Fibroblast of villous mesenchyme (primary cell): Measurements from ENCODE around the gene MAPT. TPM values are rescaled to one million over a fixed set of nuclear protein-coding genes. Genes with fewer than 3 reads are reported as not detected.
"Not testable (repeated sequence)": the region's sequence is repeated elsewhere in the genome, so short reads cannot be mapped to it uniquely, and the experiment has no call there.

Experiments
- DNase-seq: peaks from one replicate; pipeline ENCODE4 v3.0.0-alpha.2; 2010; ENCODE audit warnings: low read depth
- H3K4me3 ChIP-seq: 2 replicates; pipeline ENCODE4 v1.5.1; 2011; ENCODE audit warnings: low read depth, mild to moderate bottlenecking, low read length
- total RNA-seq: library from RNA; depleted of rRNA; stranded (reverse); fragments of >200 nt; gene quantifications from 2 replicates; pipeline ENCODE4 v1.2.3, GENCODE V29; 2012
- TF ChIP-seq, protein P1 (sequence below): IDR thresholded peaks from 2 replicates; pipeline ENCODE4 v1.5.1; 2012; ENCODE audit warnings: low read depth, mild to moderate bottlenecking, low read length; ENCODE audit not compliant: insufficient read depth

The MAPT gene
- total RNA-seq, 1 donor: not detected

- DNase-seq: no peak
- no peak overlapping the region for H3K4me3 ChIP-seq
- TF ChIP-seq, protein P1, sequence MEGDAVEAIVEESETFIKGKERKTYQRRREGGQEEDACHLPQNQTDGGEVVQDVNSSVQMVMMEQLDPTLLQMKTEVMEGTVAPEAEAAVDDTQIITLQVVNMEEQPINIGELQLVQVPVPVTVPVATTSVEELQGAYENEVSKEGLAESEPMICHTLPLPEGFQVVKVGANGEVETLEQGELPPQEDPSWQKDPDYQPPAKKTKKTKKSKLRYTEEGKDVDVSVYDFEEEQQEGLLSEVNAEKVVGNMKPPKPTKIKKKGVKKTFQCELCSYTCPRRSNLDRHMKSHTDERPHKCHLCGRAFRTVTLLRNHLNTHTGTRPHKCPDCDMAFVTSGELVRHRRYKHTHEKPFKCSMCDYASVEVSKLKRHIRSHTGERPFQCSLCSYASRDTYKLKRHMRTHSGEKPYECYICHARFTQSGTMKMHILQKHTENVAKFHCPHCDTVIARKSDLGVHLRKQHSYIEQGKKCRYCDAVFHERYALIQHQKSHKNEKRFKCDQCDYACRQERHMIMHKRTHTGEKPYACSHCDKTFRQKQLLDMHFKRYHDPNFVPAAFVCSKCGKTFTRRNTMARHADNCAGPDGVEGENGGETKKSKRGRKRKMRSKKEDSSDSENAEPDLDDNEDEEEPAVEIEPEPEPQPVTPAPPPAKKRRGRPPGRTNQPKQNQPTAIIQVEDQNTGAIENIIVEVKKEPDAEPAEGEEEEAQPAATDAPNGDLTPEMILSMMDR: no peak
These were observed 33.2 kb upstream of the MAPT start for GRCh38 chr17:45861165-45861564.

DNA sequence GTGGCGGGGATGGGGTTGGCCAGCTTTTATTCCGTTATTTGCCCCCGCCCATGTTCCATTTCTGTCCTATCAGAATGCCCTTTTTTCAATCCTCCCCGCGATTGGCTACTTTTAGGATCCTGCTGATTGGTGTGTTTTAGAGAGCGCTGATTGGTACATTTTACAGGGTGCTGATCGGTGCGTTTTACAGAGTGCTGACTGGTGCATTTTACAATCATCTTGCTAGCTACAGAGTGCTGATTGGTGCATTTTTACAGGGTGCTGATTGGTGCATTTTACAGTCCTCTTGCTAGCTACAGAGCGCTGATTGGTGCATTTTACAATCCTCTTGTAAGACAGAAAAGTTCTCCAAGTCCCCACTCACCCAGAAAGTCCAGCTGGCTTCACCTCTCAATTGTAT lies 32.2 kb upstream of the MAPT start:
- not testable (repeated sequence) for DNase-seq, H3K4me3 ChIP-seq

- no peak for DNase-seq
- H3K4me3 ChIP-seq: no peak overlapping the region
- TF ChIP-seq, protein P1: no peak
These were observed 30.3 kb upstream of the MAPT start for GRCh38 chr17:45863857-45864654.

- H3K4me3 ChIP-seq: no peak overlapping the region
- TF ChIP-seq, protein P1: no peak
- no peak for DNase-seq
These were observed 27.2 kb upstream of the MAPT start for GRCh38 chr17:45867171-45867570.

DNA sequence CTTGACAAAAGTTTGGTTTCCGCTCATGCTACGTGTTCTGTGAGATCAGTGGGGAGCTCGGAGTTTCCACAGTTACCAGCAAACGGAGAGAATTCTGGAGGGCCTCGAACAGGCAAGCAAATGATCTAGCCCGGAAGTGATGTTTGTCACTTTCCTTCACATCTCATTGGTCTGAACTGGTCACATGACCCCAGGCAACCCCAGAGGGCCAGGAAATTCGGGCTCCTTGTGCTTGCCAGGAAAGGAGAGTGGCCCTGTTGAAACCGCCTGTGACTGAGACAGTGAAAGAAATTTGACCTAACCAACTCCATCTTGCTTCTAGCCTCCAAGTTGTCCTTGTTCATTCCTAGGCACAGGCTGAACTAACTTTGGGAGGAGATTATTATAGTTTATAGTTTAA lies 26.7 kb upstream of the MAPT start:
- no peak for DNase-seq
- H3K4me3 ChIP-seq: no peak overlapping the region
- TF ChIP-seq, protein P1: no peak

DNA sequence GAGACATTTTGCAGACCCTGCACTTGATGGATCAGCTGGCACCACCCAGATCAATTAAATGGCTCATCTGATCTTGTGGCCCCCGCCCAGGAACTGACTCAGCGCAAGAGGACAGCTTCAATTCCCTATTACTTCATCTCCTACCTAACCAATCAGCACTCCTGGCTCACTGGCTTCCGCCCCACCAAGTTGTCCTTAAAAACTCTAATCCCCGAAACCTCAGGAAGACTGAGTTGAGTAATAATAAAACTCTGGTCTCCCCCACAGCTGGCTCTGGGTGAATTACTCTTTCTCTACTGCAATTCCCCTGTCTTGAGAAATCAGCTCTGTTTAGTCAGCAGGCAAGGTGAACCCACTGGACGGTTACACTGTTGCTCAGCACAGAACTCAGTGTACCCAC lies 26.1 kb upstream of the MAPT start:
- DNase-seq: peak; percentile 29

GRCh38 chr17:45869676-45870341 lies 24.5 kb upstream of the MAPT start:
- DNase-seq: no peak
- TF ChIP-seq, protein P1: no peak
- H3K4me3 ChIP-seq: no peak overlapping the region

More for the DNA sequence above, 26.1 kb upstream of the MAPT start:
- TF ChIP-seq, protein P1: no peak
- no peak overlapping the region for H3K4me3 ChIP-seq
